IMR-90 (cell line): ENCODE data around the gene HLA-DOB. TPM values are rescaled to one million over a fixed set of nuclear protein-coding genes. Genes with fewer than 3 reads are reported as not detected.
"Not testable (repeated sequence)": the region's sequence is repeated elsewhere in the genome, so short reads cannot be mapped to it uniquely, and the experiment has no call there.

Experiments
- ATAC-seq: fragments of 200-7000 bp; cut with Tn5 transposase; 2 replicates; pipeline ENCODE4 v1.9.1; 2020; ENCODE audit warnings: low read depth, mild to moderate bottlenecking, moderate library complexity
- BruUV-seq: library from RNA; stranded (reverse); fragments of 400-500 nt; replicated peaks from 2 replicates; lab custom pipeline; 2021; lab: Mats Ljungman, UMichigan
- CTCF ChIA-PET: fragments of 300-600 bp; formaldehyde crosslinking; extraction: SDS; loops from one replicate; lab custom pipeline; 2021; ENCODE audit warnings: antibody characterized with exemption; lab: Yijun Ruan, JAX
- POLR2A ChIA-PET: fragments of 300-600 bp; sonication (Branson Sonifier 250); formaldehyde crosslinking; loops from one replicate; lab custom pipeline; 2022; ENCODE audit warnings: antibody characterized with exemption; ENCODE audit not compliant: unreplicated experiment; lab: Charles Lee
- DNase-seq: peaks from one replicate; pipeline ENCODE4 v3.0.0; 2013
- H2AFZ ChIP-seq: replicated peaks from 2 replicates; pipeline ENCODE3; 2013; ENCODE audit warnings: low read length, mild to moderate bottlenecking; ENCODE audit not compliant: poor library complexity
- H2AK5ac ChIP-seq: 2 replicates; pipeline ENCODE4 v1.6.1; 2013; ENCODE audit warnings: low read depth, low read length, inconsistent platforms
- H2AK9ac ChIP-seq: replicated peaks from 2 replicates; pipeline ENCODE3; 2013; ENCODE audit warnings: mild to moderate bottlenecking, low read depth, low read length, moderate library complexity; ENCODE audit not compliant: poor library complexity
- H2BK120ac ChIP-seq: 2 replicates; pipeline ENCODE4 v1.6.1; 2013; ENCODE audit warnings: low read depth, low read length, inconsistent platforms
- H2BK15ac ChIP-seq: 3 replicates; pipeline ENCODE4 v1.6.1; 2013; ENCODE audit warnings: low read depth, low read length, inconsistent platforms
- H2BK20ac ChIP-seq: 2 replicates; pipeline ENCODE4 v1.6.1; 2013; ENCODE audit warnings: low read depth, mild to moderate bottlenecking, inconsistent platforms, low read length, moderate library complexity
- H2BK5ac ChIP-seq: 2 replicates; pipeline ENCODE4 v1.6.1; 2013; ENCODE audit warnings: mild to moderate bottlenecking, low read depth, low read length, inconsistent platforms; ENCODE audit not compliant: poor library complexity, severe bottlenecking
- H3K14ac ChIP-seq: replicated peaks from 2 replicates; pipeline ENCODE4 v1.6.1; 2013; ENCODE audit warnings: low read depth, low read length, inconsistent platforms
- H3K18ac ChIP-seq: 2 replicates; pipeline ENCODE4 v1.6.1; 2013; ENCODE audit warnings: low read depth, low read length, control low read depth
- H3K23ac ChIP-seq: 2 replicates; pipeline ENCODE4 v1.6.1; 2013; ENCODE audit warnings: low read depth, low read length, inconsistent platforms
- H3K27ac ChIP-seq: 2 replicates; pipeline ENCODE4 v1.5.1; 2013; ENCODE audit warnings: mild to moderate bottlenecking, control low read depth, low read length; ENCODE audit not compliant: insufficient read depth
- H3K27me3 ChIP-seq: 2 replicates; pipeline ENCODE4 v1.6.1; 2013; ENCODE audit warnings: low read length; ENCODE audit not compliant: control insufficient read depth, insufficient read depth
- H3K36me3 ChIP-seq: 2 replicates; pipeline ENCODE4 v1.6.1; 2013; ENCODE audit warnings: low read length, mixed read lengths; ENCODE audit not compliant: control insufficient read depth, insufficient read depth
- H3K4ac ChIP-seq: 2 replicates; pipeline ENCODE4 v1.6.1; 2013; ENCODE audit warnings: low read depth, low read length, inconsistent platforms
- H3K4me1 ChIP-seq: 2 replicates; pipeline ENCODE4 v1.6.1; 2013; ENCODE audit warnings: low read length, mixed read lengths; ENCODE audit not compliant: control insufficient read depth, insufficient read depth
- H3K4me2 ChIP-seq: 2 replicates; pipeline ENCODE4 v1.6.1; 2013; ENCODE audit warnings: low read depth, mild to moderate bottlenecking, control low read depth, low read length, moderate library complexity
- H3K4me3 ChIP-seq: 2 replicates; pipeline ENCODE4 v1.5.1; 2013; ENCODE audit warnings: low read depth, mild to moderate bottlenecking, control low read depth, low read length, moderate library complexity; ENCODE audit not compliant: insufficient read depth
- H3K56ac ChIP-seq: 2 replicates; pipeline ENCODE4 v1.6.1; 2013; ENCODE audit warnings: low read length, inconsistent platforms; ENCODE audit not compliant: insufficient read depth; ENCODE audit errors: extremely low read depth
- H3K79me1 ChIP-seq, 2 experiments: 2 replicates each; pipeline ENCODE4 v1.6.1; 2013; ENCODE audit warnings: low read length in 2 of 2, inconsistent platforms in 1 of 2, low read depth in 1 of 2
- H3K9ac ChIP-seq: 2 replicates; pipeline ENCODE4 v1.6.1; 2013; ENCODE audit warnings: low read depth, low read length, control low read depth
- H3K9me1 ChIP-seq: 2 replicates; pipeline ENCODE4 v1.6.1; 2013; ENCODE audit warnings: low read length, inconsistent platforms; ENCODE audit not compliant: insufficient read depth
- H3K9me3 ChIP-seq: 2 replicates; pipeline ENCODE4 v1.6.1; 2013; ENCODE audit warnings: low read length; ENCODE audit not compliant: control insufficient read depth, insufficient read depth
- H4K20me1 ChIP-seq: 2 replicates; pipeline ENCODE4 v1.6.1; 2013; ENCODE audit warnings: low read length, inconsistent platforms; ENCODE audit not compliant: insufficient read depth
- H4K5ac ChIP-seq: 2 replicates; pipeline ENCODE4 v1.6.1; 2013; ENCODE audit warnings: mild to moderate bottlenecking, low read depth, low read length, control low read depth
- H4K8ac ChIP-seq, 2 experiments: 2 replicates each; pipeline ENCODE4 v1.6.1; 2013; ENCODE audit warnings: low read depth in 2 of 2, low read length in 2 of 2, control low read depth in 1 of 2, inconsistent platforms in 1 of 2
- H4K91ac ChIP-seq: 2 replicates; pipeline ENCODE4 v1.6.1; 2013; ENCODE audit warnings: low read depth, low read length, inconsistent platforms; ENCODE audit not compliant: insufficient read depth
- dilution Hi-C: fragments of 300-500 bp; cut with HindIII; formaldehyde crosslinking; loops from one replicate; pipeline ENCODE4 v1.14.3; 2018; ENCODE audit warnings: low sequenced_read_pairs; ENCODE audit not compliant: unreplicated experiment
- in situ Hi-C: fragments of 300-500 bp; cut with MboI; formaldehyde crosslinking; loops from 3 replicates; pipeline ENCODE4 v1.14.3; 2019; ENCODE audit warnings: low sequenced_read_pairs, inconsistent platforms, mixed read lengths
- intact Hi-C: fragments of 100-400 bp; cut with micrococcal nuclease; formaldehyde crosslinking; loops from 2 replicates; pipeline ENCODE4 v1.10.0; 2022
- polyA plus RNA-seq, 3 experiments: library from polyadenylated mRNA; depleted of rRNA; stranded (reverse); fragments of >200 nt; gene quantifications; 2 replicates each; pipeline ENCODE4 v1.2.3, GENCODE V29; 2012; ENCODE audit warnings: low replicate concordance in 1 of 3
- total RNA-seq: library from RNA; depleted of rRNA; stranded (reverse); fragments of >200 nt; gene quantifications from 2 replicates; pipeline ENCODE4 v1.2.3, GENCODE V29; 2012

HLA-DOB gene
- total and polyA plus RNA-seq, 2 of the 4 experiments (the other 2 are of a cell fraction), result 0.36 to 2.3 TPM

GRCh38 chr6:32805404-32805803 is 11.4 kb downstream of the HLA-DOB start:
- H2BK5ac ChIP-seq, CTCF ChIA-PET, H3K9me3 ChIP-seq, H4K5ac ChIP-seq, H3K4me3 ChIP-seq, H2AK9ac ChIP-seq, intact Hi-C loops, H2AFZ ChIP-seq, H3K4ac ChIP-seq, H2AK5ac ChIP-seq, H3K9ac ChIP-seq, H4K8ac ChIP-seq, H2BK15ac ChIP-seq, H3K36me3 ChIP-seq, POLR2A ChIA-PET, H3K18ac ChIP-seq, H3K56ac ChIP-seq, H2BK20ac ChIP-seq, DNase-seq, ATAC-seq, H3K23ac ChIP-seq, H3K9me1 ChIP-seq, H3K79me1 ChIP-seq, H3K27me3 ChIP-seq, H3K4me2 ChIP-seq, H2BK120ac ChIP-seq, H3K14ac ChIP-seq, H3K4me1 ChIP-seq, in situ Hi-C loops, BruUV-seq, H3K27ac ChIP-seq, dilution Hi-C loops, H4K91ac ChIP-seq, H4K20me1 ChIP-seq: not testable (repeated sequence)
